Esophagus mucosa (tissue), 1 donor: Measurements from ENCODE around the gene B3GAT1. TPM values are rescaled to one million over a fixed set of nuclear protein-coding genes. Genes with fewer than 3 reads are reported as not detected.
"Not testable (repeated sequence)": the region's sequence is repeated elsewhere in the genome, so short reads cannot be mapped to it uniquely, and the experiment has no call there.

Experiments used
- ATAC-seq: fragments of 200-7000 bp; cut with Tn5 transposase; one replicate; pipeline ENCODE4 v1.9.1; 2020
- total RNA-seq: library from RNA; stranded (reverse); gene quantifications from one replicate; pipeline ENCODE4 v1.2.4, GENCODE V29; 2023
- donor health status: DM: yes; HTN: yes; CAD: no.

Gene B3GAT1, protein sequence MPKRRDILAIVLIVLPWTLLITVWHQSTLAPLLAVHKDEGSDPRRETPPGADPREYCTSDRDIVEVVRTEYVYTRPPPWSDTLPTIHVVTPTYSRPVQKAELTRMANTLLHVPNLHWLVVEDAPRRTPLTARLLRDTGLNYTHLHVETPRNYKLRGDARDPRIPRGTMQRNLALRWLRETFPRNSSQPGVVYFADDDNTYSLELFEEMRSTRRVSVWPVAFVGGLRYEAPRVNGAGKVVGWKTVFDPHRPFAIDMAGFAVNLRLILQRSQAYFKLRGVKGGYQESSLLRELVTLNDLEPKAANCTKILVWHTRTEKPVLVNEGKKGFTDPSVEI
- total RNA-seq, result 0.08 TPM

GRCh38 chr11:134412203-134413042 is at the start of gene B3GAT1:
B3GAT1 (minus strand) TSS chr11:134412242; CDS start chr11:134387659, 24,583 bp downstream.
- ATAC-seq, result no peak

DNA sequence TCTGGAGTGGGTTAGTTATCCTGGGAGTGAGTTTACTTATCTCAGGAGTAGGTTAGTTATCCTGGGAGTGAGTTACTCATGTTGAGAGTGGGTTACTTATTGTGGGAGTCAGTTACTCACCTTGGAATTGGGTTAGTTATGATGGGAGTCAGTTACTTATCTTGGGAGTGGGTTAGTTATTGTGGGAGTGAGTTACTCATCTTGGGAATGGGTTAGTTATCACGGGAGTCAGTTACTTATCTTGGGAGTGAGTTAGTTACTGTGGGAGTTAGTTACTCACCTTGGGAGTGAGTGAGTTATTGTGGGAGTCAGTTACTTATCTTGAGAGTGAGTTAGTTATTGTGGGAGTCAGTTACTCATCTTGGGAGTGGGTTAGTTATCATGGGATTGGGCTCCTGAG is 49.6 kb upstream of the B3GAT1 start:
- ATAC-seq, result no peak

DNA sequence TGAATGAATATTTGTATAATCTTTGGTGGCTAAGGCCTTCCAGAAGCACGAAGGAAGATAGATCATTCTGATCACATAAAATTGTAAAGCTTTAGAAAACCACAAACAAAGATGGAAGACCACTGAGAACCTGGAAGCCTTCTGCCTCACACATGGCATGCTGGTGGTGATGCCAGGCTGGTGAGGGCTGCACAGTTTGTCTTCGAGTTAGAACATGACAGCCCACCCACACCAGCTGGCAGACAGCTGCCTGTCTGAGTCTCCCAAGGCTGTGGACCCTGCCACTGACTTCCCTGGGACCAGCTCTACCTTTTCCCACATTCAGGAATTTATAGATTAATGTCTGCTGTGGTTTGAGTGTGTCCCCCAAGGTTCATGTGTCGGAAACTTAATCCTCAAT is 48.8 kb upstream of the B3GAT1 start:
- ATAC-seq, result no peak

GRCh38 chr11:134460062-134460561 is 48.1 kb upstream of the B3GAT1 start:
- no peak for ATAC-seq

DNA sequence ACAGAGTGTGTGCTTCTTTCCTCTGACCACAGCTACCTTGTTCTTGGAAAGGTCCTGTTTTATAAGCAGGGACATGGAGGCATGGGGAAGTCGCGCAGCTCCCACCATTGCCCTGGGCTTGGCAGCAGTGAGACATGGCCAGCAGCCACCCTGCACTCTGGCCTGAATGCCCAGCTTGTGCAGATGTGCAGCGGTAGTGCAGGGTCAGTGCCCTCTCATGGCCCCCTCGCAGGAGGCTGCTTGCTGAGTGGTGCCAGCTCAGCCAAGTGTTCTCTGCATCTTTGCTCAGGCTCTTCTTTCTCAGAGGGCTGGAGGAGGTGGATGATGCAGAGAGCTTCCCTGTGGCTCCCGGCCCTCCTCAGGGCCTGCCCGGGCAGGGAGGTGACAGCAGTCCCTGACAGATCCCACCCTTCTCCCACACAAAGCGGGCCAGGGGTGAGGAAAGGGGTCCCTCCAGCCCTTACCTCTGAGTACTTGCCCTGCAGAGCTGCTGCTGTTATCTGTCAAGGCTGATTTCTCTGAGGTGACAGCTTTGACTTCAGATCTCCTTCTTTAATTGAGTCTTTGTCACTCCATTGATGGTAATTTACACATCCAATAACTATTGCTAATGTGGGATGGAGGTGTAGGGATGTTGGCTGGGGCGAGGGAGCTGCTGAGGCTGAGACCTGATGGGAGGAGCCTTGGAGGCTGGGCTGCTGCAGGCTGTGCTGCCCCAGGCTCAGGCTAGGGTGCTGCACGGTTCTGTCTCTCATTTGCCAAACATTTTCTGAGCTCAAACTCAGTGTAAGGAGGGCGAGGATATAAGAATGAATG is 47.4 kb upstream of the B3GAT1 start:
- no peak for ATAC-seq

GRCh38 chr11:134457411-134458007 is 45.5 kb upstream of the B3GAT1 start:
- ATAC-seq, result not testable (repeated sequence)

GRCh38 chr11:134455516-134455915 is 43.5 kb upstream of the B3GAT1 start:
- ATAC-seq, result no peak

DNA sequence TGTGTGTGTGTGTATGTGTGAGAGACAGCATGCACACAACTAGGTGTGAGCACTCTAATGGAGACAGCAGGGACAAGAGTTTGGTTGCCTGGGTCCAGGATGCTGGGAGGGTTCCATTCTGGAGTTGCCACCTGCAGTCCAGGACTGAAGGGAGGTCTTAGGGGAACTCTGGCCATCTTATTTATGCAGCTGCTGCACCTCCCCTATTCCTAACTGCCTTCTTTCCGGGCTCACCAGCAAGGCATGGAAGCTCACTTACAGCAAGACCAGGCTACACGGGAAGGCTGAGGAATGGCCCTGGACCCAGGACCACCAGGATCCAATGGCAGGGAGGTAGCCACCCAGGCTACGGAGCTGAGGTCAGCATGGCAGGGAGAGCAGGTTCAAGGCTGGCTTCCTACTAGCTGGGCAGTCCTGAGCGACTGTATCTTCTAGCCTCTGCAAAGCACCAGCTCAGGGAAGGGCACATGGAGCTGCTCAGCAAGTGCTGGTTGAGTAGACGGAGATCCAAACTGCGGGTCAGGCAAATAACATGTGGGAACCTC is 42.2 kb upstream of the B3GAT1 start:
- ATAC-seq, result no peak

DNA sequence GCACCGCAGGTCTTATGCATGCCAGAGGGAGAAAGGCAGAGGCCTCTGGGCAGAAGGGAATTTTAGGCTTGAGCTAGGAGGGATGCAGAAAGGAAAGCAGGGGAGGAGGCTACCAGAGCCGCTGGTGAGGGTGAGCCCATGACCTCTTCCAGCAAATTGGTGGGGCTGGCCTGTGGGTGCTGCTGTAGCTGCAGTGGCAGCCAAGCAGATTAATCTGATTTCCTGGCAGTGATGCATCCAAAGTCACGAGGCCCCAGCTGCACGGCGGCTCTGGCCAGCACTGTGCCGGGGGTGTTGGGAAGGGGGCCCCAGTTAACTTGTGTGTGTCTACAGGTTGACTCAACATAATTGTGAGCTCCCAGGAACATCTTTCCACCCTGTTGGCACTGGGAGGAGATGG is 41.4 kb upstream of the B3GAT1 start:
- no peak for ATAC-seq

DNA sequence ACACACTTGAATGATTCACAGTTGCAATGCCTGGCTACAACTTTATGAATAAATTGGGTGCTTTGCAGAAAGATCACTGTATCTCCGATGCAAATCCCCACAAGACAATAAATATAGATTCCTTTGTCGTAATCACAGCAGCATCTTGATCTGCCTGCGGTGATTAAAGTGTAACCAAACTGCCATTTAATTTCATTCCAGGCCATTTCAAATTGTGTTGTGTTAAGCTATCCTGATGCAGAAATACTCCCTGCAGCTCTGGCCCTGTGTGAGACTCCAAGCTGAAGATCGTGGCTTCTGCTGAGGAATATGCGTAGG is 40.8 kb upstream of the B3GAT1 start:
- ATAC-seq, result no peak

- ATAC-seq, result no peak
These were observed 40.2 kb upstream of the B3GAT1 start for GRCh38 chr11:134452026-134452837.

- no peak for ATAC-seq
These were observed 38.1 kb upstream of the B3GAT1 start for GRCh38 chr11:134450186-134450585.

GRCh38 chr11:134449713-134450112 is 37.7 kb upstream of the B3GAT1 start:
- no peak for ATAC-seq

GRCh38 chr11:134449051-134449450 is 37.0 kb upstream of the B3GAT1 start:
- ATAC-seq, result no peak

DNA sequence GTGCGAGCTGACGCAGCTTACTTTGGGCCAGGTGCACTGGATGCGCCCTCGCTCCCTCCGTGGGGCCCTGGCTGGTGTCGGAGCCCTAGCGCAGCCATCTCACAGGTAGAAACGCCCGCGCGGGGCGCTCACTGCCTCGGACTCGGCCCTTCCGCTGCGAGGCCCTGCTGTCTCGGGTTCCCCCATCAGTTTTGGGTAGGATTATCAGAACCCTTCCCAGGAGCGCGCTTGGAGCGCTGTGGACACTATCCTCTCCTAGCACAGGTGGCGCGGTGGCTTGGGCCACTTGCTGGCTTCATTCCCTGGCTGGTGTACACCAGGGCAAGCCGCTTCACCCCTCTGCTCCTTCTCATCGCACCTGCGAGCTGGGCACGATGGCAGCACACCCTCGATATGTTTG is 35.7 kb upstream of the B3GAT1 start:
- ATAC-seq, result no peak

DNA sequence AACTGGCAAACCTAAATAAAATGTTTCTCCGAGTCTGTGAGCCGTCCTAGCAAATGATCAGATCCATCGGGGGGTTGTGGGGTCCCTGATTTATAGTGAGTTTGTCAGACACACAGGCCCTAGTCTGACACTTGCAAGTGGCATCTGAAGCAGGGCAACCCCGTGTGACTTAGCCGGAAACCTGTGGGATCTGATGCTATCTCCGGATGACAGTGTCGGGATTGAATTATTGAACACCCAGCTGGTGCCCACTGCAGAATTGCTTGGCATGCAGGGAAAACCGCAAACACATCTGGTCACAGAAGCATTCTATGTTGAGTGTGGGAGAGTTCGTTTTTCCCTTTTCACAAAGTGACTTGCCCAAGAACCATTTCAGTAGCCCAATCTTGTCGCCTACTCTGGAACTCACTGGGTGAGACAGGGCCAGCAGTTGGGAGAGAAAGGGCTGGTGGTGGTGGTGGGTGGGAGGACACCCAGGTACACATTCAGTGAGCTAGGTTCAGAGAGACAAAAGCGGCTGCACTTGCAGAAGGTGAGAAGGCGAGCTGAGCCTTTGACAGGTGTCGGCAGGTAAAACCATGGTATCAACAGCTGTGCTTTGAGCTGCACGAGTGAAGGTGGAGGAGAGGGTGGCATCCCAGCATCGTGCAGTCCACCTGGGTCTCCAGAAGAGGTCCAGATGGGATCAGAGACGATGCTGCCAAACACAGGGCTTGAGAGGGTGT is 33.7 kb upstream of the B3GAT1 start:
- no peak for ATAC-seq

- not testable (repeated sequence) for ATAC-seq
These were observed 32.4 kb upstream of the B3GAT1 start for GRCh38 chr11:134444160-134445108.

GRCh38 chr11:134443246-134443645 is 31.2 kb upstream of the B3GAT1 start:
- no peak for ATAC-seq

DNA sequence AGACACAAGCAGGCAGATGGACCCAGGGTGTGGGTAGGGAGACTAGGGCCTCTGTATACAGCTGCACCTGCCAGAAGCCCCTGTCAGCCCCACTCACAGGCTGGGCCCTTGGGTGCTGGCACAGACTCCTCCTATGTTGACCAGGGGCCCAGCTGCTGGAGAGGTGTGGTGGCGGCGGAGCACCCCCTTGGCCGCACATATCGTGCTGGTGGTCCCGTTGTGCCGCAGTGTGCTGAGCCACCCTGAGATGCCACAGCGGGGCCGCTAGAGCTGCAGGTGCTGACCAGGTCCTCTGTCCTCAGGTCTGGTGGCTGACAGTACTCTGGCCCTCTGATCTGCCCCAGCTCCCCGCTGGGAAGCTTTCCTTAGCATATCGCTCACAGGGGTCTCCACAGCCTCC is 30.2 kb upstream of the B3GAT1 start:
- ATAC-seq, result no peak
